T-helper 1 cell treated with Interleukin-12 subunit alpha and Interleukin-12 subunit beta and Interleukin-4 antibody, amounts not matched to agents 30 ng/mL and 1 ng/mL, for 36 hours (primary cell): ENCODE results near the gene BMP6. TPM values are rescaled to one million over a fixed set of nuclear protein-coding genes. Genes with fewer than 3 reads are reported as not detected.

Experiments
- intact Hi-C: fragments of 100-400 bp; cut with micrococcal nuclease; formaldehyde crosslinking; loops from one replicate; pipeline ENCODE4 v1.15.1; 2024
- total RNA-seq: library from RNA; stranded (reverse); gene quantifications from 2 replicates; pipeline ENCODE4 v1.2.3, GENCODE V29; 2022

The BMP6 gene
- total RNA-seq, 1 donor from 2014 or later: not detected

DNA sequence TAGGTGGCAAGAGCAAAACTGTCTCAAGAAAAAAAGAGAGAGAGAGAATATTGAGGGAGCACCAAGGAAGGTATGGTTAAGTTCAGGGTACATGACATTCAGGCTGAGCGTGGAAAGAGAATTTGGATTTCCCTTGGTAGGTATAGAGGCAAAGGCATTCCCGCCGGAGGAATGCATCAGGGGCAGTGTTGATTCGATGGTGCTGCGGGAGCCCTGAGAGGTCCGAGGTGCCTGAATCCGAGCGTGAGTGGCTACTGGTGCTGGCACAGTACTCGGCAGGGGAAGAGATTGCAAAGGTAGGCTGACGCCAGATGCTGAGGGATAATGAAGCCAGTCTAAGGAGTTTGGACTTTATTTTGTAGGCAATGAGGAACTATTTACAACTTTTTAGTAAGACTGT is 20.0 kb downstream of the BMP6 start:
- intact Hi-C loops: no loop called here

DNA sequence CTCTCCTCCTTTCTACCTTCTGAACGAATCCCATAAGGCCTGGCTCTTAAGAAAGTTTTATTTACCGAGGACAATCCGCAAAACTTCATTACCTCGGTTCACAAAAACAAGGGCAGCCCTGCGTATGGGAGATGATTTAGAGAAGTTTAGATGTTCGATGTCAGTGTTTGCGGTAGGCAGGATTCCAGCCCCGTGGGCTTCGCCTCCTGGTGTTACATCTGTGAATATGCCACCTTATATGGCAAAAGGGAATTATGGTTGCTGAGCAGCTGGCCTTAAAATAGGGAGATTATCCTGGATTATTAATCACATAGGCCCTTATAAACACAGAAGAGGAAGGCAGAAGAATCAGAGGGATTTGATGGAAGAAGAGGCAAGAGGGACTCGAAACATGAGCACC is 21.1 kb downstream of the BMP6 start:
- intact Hi-C loops: no loop called here

DNA sequence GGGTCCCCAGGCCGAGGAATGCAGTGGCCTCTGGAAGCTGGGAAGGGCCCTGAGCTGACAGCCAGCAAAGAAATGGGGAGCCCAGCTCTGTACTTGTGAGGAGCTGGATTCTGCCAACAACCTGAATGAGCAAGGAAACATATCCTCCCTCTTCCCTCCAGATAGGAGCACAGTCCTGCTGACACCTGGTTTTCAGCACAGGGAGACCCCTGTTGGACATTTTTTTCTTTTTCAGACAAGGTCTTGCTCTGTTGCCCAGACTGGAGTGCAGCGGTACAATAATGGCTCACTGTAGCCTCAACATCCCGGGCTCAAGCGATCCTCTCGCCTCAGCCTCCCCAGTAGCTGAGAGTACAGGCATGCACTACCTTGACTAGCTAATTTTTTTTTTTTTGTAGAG is 21.5 kb downstream of the BMP6 start:
- intact Hi-C loops: no loop called here

DNA sequence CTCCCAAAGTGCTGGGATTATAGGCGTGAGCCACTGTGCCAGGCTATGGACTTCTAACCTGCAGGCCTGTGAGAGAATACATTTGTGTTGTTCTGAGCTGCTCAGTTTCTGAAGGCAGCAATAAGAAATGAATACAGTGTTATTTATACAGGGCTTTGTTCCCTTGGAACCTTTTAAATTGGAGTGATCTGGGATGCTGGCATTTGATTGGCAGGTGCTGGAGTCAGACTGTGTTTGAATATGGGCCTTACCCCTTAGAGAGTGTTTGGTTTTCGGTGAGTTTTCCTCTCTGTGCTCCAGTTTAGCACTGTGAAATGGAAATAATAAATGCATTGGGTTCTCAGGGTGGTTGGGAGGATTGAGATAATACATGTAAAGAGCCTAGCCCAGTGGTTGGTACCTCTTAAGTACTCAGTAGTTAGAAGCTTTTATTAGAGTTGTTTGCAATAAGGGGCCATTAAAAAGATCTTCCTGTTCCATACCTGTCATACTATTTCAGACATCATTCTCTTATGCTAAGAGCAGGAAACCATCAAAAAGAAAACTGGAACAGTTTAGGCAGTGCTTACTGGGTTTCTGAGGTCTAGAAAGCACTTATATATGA is 22.1 kb downstream of the BMP6 start:
- intact Hi-C loops: no loop called here

DNA sequence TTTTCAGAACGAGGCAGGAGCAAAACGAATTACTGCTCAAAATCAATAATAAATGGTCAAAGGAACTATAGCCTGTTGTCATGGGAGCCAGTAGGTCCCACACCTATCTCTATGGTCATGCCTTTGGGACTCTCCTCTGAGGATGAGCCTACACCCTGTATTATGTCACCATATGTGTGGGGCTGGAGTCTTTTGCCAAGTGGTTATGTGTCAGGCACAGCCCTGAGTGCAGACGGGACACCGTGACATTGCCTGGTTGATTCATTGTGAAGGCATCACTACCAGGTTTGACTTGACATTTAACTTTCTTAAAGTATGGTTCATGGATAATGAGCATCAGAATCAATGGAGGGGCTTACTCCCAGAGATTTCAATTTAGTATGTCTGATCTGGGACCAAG is 23.6 kb downstream of the BMP6 start:
- intact Hi-C loops: no loop called here

DNA sequence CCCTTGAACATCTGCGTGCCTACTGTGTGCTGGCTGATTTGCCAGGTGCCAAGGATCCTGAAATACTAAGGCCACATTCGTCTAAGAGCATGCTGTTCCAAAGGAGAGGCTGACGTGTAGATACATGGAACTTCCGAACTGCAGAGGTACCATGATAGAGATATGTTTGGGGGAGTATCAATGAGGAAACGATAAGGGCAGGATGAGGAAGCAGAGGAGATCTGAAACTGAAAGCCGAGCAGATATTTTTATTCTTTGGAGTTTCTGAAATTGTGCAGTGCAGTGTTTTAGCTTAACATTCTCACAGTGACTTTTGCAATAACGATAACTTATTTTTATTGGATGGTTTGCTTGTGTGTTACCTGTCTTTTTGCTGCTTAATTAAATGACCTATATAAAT is 24.3 kb downstream of the BMP6 start:
- intact Hi-C loops: no loop called here

DNA sequence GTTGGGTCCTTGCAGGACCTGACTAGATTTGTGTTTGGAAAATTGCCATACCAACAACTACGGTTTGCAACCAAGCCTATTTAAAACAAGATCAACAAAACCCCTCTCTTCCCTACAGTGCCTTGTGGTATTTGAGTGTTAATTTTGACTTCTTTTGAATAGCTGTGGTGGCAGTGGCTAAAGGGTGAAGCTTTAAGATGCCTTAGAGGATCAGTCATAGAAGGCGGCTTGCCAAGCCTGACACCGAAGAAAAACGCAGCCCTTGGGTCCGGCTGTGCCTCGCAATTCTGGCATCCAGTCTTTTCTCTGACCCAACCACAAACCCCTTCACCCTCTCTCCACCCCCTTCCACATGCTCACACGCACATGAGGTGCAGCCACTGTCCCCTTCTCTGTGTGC is 32.6 kb downstream of the BMP6 start:
- intact Hi-C loops: no loop called here

DNA sequence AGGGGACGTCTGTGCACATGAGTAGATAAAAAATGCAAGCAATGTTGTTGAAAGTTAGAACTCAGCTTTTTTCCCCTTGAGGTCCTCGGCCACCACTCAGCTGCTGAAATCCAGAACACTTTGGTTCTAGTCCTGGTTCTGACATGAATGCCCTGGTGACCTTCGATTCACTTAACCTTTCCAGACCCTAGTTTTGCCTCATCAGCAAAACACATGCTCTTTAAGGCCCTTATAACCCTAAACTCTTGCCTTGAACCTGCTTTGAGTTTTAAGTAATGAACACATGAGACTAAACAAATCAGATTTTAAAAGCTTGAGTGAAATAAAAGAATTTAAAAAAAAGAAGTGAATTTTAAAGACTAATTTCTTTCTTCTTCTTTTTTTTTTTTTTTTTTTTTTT is 33.4 kb downstream of the BMP6 start:
- intact Hi-C loops: no loop called here

DNA sequence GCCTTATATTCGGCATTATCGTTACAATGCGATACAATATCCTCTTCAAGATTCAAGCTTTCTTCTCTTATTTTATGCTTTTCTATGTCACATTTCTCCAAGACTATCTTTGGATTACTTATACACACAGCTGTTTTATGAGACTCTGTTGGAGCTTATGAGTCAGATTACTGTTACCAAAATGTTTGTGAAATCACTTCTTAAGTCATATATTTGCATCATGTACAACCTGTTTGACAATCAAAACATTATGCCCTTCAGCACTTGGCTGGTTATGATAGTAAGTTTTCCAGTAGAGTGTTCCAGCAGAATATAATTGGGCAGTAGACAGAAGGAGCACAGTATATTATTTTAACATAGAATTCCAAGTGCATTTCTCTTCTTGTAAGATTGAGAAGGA is 35.2 kb downstream of the BMP6 start:
- intact Hi-C loops: no loop called here

DNA sequence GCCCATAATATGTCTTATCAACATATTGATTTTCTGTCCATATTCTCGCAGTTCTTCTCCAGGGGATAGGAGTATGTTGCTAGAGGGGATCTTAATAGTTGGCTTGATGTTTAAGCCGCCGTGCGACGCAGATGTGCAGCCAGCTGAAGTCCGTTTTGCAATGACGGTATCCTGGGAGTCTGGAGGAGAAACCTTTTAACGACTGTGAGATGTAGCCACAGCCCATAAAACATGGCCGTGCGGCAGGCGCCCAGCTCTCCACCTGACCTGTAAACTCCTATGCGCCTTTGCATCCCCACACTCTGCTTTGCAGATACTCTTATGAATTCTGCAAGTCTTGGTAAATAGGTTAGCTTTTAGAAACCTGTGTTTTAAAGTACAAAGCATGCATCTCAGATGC is 36.9 kb downstream of the BMP6 start:
- intact Hi-C loops: no loop called here

DNA sequence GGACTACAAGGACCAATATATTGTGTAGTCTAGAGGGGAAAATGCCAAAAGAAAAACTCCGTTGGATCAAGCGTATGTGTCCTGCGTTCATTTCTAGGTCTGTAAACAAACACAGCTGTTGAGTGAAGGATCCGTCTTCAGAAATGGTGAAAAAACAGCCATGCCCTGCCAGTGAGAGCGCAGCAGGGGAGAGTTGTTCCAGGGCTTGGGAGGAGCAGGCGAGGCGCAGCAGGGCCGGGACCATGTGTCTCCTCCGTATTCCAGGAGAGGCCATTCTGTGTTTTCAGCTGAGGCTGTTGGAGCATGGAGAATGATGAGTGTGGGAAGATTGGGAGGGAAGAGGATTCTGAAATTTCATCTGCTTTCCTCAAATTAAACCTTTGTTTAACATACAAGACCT is 38.0 kb downstream of the BMP6 start:
- intact Hi-C loops: no loop called here

DNA sequence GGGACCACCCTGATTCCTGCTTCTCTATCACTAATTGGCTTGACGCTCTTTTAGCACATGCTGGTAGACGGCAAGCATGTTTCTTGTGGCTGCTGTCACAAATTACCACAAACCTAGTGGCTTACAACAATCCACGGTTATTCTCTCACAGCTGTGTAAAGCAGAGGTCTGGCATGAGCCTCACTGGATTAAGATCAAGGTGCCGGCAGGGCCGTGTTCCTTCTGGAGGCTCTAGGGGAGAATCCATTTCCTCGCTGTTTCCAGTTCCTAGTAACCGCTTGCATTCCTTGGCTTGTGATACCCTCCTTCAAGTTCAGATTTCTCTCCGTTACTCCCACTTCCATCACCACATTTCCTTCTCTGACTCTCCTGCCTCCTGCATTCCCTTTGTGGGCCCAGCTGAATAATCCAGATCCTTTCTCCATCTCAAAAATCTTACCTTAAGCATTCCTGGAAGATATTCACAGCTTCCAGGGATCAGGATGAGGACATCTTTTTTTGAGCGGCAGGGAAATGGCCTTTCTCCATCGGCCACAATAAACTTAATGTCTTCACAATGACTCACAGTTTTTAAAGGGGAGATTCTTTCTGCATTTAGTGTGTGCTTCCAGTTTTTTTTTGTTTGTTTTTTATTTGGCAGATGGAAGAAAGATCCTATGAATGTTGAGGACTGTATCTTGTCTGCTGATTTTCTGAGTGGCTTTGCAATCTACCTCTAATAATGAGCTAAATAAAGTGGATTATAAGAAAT is 39.9 kb downstream of the BMP6 start:
- intact Hi-C loops: no loop called here

DNA sequence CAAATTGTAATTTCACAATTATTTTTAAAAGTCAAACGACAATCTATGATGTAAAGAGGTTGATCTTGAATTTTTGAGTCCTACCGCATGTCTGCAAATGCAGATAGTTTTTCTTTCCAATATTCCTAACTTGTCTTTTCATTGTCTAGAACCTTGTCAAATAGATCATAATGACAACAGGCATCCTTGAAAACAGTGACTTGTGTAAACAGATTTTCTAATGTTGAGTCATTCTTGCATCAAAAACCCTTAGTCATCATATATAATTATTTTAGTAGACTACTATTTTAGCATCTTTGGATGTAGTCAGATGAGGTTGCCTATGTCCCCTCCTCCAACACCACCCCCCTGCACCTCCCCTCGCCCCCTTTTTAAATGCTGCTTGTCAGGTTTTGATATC is 43.8 kb downstream of the BMP6 start:
- intact Hi-C loops: no loop called here

DNA sequence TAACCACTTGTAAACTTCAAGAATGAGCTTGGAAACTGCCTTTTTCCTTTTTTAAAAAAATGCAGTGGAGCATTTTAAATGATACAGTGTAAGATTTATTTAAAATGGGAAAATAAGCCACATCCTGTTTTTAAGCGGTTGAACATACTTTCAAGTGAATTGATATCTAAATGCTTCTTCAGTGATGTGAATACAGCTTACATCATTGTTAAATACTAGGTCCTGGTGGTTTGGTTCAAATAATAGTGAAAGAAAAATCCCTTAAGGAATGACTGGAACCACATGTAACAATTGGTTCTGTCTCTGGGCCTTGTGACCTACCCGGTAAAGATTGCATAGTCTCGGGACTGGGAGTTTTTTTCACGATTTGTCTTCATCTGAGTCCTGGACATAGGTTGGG is 44.2 kb downstream of the BMP6 start:
- intact Hi-C loops: no loop called here

DNA sequence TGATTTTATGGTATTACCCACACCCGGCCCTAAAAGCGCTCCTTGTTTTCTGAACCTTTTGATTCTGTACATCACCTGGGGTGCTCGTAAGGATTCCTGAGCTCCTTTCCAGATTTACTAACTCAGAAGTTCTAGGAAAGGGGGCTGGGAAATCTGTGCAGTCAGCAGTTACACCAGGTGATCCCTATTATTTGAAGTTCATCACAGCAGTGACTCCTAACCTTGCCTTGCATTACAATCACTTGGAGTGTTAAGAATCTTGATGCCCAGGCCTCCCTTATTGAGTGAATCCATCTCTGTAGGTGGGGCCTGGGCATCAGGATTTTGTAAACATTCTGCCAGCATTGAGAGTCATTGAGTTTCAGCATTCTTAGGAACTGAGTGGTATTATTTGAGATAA is 44.7 kb downstream of the BMP6 start:
- intact Hi-C loops: no loop called here

DNA sequence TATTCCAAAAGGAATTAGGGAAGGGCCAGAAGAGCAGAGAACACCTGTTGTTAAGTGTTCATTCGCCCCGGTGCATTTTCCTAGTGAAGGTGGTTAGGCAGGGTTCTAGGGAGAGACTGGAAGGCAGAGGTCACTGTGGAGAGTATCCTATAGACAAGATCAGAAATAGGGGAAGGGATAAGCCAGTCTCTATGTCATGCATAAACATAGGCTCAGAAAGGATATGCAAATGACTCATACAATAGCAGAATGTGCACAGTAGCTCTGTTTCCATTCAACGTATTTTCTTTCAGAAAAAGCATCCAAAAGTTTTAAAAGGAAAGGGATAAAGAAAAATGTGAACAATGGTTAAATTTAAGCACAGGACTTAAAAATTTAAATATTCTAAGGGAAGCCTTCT is 47.4 kb downstream of the BMP6 start:
- intact Hi-C loops: no loop called here

DNA sequence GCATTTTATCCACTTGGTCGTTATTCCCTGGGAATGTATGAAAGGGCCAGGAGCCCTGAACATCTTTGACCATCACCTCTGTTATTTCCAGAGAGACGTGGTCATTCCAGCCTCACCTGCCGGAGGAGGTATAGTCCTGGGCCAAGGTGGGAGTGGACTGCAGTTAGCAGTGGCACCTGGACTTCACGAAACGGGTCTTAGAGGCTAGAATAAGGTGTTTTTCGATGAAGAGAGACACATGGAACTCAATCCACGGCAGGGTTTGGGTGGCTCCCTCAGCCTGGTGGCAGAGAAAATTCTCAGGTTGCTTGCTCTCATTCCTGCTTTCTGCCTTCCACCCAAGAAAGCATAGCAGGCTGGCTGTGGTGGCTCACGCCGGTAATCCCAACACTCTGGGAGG is 48.0 kb downstream of the BMP6 start:
- intact Hi-C loops: no loop called here

DNA sequence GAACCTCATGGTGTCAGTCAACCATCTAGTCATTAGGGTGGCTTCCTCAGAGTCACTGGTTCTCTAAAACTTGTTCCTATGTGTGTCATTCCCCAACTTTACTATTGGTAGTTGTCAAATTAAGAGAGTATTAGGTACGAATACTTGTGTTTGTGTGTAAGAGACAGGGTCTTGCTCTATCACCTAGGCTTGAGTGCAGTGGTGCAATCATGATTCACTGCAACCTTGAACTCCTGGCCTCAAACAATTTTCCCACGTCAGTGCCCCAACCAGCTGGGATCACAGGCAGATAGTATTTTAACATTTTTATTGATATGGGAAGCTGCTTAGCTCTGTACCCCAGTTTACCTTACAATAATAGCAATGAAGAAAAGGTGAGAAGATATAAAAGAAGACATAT is 50.6 kb downstream of the BMP6 start:
- intact Hi-C loops: no loop called here

DNA sequence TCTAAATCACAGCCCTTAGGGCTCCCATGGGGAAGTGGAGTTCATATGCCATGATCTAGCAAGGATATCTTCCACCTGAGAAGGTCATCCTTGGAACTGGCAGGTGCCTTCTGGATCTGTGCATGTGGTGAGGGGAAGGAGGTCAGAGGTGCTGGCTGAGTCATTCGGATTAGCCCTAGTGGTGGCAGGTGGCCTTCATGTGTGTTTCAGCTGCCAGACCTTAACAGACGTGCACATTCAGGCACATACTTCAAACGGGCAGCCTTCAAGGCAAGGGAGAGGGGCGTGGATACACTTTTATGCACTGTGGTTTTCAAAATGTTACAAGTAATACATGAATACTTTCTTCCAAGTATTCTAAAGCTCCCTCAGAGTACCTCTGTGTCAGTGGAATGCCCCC is 51.2 kb downstream of the BMP6 start:
- intact Hi-C loops: no loop called here

DNA sequence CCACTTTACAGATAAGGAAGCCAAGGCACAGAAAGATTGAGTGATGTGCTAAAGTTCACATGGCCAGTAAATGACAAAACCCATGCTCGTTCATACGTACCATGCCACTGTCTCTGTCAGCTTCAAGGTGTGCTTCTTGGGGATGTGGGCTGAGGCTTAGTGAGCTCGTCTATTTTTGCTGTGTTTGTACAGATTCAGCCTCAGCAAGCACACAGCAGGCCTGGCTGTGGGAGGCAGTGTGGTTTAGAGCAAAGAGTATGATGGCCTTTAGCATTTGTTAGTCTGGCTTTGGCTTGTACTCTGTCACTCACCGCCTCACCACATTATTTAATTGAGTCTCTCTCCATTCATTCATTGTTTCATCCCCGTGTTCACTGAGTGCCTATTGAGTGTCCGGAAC is 55.3 kb downstream of the BMP6 start:
- intact Hi-C loops: no loop called here

DNA sequence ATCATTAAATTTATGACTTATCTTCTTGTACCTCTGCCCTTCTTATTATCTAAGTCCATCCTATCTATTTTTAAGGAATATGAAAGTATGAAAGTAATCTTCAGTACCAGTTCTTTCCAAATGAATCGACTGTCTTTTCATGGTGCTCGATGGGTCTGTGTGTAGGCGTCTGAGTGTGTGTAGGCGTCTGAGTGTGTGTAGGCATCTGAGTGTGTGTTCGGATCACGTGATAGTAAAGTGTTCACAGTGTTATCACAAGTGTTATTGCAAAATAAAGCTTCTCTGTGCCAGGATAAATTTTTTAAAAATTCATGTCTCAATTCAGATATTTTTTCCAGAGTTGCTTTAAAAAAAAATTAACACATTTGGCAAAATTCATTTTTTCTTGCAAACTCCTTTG is 58.3 kb downstream of the BMP6 start:
- intact Hi-C loops: no loop called here

DNA sequence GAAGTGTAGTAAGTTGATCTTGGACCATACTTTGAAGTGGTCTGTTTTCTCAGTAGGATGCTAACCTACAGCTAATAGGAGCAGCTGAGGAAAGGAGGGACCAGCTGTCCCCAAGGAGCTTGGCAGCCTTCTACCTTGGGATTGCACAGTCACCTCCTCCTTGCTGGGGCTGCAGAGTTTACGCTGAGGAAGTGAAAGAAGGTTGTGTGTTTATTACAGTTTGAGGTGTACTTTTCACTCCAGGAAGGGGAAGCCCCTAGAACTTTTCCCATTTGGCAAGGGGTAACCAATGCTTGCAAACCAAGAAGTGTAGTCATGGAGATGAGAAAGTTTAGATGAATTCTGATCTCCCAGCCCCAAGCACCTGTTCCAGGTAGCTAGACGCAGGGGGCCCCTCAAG is 58.8 kb downstream of the BMP6 start:
- intact Hi-C loops: no loop called here

DNA sequence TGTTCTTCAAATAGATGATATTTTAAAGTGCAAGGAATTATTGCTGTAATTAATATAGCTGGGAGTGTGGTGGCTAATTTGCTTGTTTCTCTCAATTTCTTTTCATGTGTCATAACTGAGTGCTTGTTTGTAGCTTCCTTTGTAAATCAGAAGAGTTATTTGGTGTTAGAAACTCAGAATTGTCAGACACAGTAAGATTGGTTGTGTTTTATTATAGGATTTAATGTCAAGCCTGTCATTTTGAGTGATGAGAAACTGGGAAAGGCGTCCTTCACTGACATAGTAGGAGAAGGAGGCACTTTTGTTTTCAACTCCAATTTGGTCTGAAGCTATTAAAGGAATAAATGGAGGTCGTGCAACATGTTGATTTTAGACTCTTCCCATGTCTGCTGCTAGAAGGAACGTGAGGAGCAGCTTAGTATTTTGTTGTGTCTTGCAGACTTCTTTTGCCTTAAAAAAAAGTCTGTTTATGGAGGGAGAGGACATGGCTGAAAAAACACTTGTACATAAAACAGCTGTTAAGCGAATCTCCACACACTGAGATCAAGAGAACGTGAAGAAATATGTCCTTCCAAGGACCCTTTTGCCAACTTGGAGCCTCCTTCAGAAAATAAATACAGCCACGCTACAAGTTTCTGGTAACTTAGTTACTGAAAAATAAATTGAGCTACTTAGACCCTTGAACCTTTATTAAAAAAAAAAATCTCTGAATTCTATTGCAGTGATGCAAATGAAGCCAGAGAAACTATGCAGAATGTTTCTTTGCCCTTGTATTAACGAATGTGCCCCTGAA is 59.5 kb downstream of the BMP6 start:
- intact Hi-C loops: no loop called here
